PFSK-1 (cell line): ENCODE measurements around the gene ATP5MG. TPM values are rescaled to one million over a fixed set of nuclear protein-coding genes. Genes with fewer than 3 reads are reported as not detected.
A peak's percentile ranks its signal among the peaks of the same experiment; 100 is the strongest.

Source experiments
- FOXP2 ChIP-seq: optimal IDR thresholded peaks from 2 replicates; pipeline ENCODE3; 2011; ENCODE audit warnings: borderline replicate concordance, control low read depth, inconsistent platforms; ENCODE audit not compliant: insufficient read depth; ENCODE audit errors: extremely low read length, extremely low read depth
- POLR2AphosphoS5 ChIP-seq: IDR thresholded peaks from 2 replicates; pipeline ENCODE4 v1.6.1; 2012; ENCODE audit warnings: low read depth, mild to moderate bottlenecking, control low read depth, low read length, moderate library complexity
- SIN3A ChIP-seq: IDR thresholded peaks from 2 replicates; pipeline ENCODE4 v1.6.1; 2012; ENCODE audit warnings: mild to moderate bottlenecking, low read length, moderate library complexity, borderline replicate concordance; ENCODE audit not compliant: insufficient read depth
- TAF1 ChIP-seq: IDR thresholded peaks from 2 replicates; pipeline ENCODE4 v1.6.1; 2012; ENCODE audit warnings: low read length, control low read depth, borderline replicate concordance; ENCODE audit not compliant: insufficient read depth
- polyA plus RNA-seq: library from polyadenylated mRNA; unstranded; fragments of >200 nt; gene quantifications from one replicate; pipeline ENCODE4 v1.2.1, GENCODE V29; 2012; ENCODE audit warnings: low read depth, missing spikeins; ENCODE audit not compliant: insufficient read length
- TF ChIP-seq, protein P1 (sequence below), 2 experiments: IDR thresholded peaks; 2 replicates each; pipeline versions ENCODE4 v1.6.1 to v1.8.0; 2011 to 2012; ENCODE audit warnings: low read depth in 2 of 2, low read length in 2 of 2, control low read depth in 1 of 2, inconsistent platforms in 1 of 2, mild to moderate bottlenecking in 1 of 2, moderate library complexity in 1 of 2; ENCODE audit not compliant: insufficient read depth in 1 of 2

ATP5MG gene, protein sequence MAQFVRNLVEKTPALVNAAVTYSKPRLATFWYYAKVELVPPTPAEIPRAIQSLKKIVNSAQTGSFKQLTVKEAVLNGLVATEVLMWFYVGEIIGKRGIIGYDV
- polyA plus RNA-seq: 509 TPM

DNA sequence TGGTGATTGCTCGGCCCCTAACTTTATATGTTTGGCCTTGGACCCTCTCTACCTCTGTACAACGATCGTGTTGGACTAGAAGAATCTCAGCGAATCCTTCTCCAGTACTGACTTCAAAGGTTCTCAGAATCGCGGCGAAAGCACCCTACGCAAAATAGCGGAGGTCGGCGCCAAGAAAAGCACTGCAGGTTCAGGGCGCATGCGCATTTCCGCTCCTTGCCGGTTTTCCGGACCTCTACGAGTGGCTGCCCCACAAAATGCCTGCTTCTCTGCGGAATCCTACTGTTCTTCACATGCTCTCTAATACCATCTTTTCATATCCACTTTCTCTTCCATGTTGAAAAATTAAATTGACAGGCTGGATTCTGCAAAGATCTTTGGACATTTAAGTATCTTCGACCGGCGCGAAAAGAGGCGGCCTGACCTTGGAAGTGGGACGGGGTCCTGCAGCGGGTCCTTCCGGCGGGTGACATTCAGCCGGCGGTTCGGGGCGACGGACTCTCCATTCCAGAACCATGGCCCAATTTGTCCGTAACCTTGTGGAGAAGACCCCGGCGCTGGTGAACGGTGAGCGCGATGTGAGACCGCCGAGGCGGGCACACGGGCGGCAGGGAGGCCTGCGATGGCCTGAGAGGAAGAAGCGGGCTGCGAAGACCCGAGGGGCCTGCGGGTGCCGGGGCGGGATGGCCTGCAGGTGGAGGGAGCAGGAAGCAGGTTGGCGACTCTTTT, at the start of gene ATP5MG:
Gene ATP5MG, plus strand, starts transcription at position 456 of the 729 bp plus-strand sequence. Its CDS starts 60 bp downstream, at position 516.
- no peak for TF ChIP-seq TAF1
- TF ChIP-seq POLR2AphosphoS5: peak; percentile 88
- TF ChIP-seq SIN3A: 0 out of 2 replicates have a peak, but pooled peaks have one; percentile 63

DNA sequence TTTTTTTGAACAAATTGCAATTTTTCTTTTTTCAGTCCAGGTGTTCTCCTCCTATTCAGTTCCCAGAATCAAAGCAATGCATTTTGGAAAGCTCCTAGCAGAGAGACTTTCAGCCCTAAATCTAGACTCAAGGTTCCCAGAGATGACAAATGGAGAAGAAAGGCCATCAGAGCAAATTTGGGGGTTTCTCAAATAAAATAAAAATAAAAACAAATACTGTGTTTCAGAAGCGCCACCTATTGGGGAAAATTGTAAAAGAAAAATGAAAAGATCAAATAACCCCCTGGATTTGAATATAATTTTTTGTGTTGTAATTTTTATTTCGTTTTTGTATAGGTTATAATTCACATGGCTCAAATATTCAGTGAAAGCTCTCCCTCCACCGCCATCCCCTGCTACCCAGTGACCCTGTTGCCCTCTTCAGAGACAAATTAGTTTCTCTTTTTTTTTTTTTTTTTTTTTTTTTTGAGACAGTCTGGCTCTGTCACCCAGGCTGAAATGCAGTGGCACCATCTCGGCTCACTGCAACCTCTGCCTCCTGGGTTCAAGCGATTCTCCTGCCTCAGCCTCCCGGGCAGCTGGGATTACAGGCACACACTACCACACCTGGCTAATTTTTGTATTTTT, 48.2 kb upstream of the ATP5MG start:
- TF ChIP-seq TAF1 (no peak), SIN3A (no peak)

DNA sequence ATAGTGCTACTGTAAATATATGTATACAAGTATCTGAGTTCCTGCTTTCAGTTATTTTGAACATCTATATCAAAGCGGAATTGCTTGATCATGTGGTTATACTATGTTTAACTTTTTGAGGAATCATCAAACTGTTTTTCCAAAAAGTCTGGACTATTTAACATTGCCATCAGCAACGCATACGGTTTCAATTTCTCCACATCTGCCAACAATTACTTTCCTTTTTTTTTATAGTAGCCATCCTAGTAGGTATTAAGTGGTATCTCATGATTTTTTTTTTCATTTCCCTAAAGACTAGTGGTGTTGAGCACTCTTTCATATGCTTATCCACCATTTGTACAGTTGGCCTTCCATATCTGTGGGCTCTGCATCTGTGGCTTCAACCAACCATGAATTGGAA, 43.3 kb upstream of the ATP5MG start:
- TF ChIP-seq FOXP2: no peak
- no peak for TF ChIP-seq POLR2AphosphoS5
- TF ChIP-seq, protein P1, sequence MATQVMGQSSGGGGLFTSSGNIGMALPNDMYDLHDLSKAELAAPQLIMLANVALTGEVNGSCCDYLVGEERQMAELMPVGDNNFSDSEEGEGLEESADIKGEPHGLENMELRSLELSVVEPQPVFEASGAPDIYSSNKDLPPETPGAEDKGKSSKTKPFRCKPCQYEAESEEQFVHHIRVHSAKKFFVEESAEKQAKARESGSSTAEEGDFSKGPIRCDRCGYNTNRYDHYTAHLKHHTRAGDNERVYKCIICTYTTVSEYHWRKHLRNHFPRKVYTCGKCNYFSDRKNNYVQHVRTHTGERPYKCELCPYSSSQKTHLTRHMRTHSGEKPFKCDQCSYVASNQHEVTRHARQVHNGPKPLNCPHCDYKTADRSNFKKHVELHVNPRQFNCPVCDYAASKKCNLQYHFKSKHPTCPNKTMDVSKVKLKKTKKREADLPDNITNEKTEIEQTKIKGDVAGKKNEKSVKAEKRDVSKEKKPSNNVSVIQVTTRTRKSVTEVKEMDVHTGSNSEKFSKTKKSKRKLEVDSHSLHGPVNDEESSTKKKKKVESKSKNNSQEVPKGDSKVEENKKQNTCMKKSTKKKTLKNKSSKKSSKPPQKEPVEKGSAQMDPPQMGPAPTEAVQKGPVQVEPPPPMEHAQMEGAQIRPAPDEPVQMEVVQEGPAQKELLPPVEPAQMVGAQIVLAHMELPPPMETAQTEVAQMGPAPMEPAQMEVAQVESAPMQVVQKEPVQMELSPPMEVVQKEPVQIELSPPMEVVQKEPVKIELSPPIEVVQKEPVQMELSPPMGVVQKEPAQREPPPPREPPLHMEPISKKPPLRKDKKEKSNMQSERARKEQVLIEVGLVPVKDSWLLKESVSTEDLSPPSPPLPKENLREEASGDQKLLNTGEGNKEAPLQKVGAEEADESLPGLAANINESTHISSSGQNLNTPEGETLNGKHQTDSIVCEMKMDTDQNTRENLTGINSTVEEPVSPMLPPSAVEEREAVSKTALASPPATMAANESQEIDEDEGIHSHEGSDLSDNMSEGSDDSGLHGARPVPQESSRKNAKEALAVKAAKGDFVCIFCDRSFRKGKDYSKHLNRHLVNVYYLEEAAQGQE (IDR thresholded peaks at IDR 0.05; ENCODE audit: insufficient read depth in 1 of 2, low read depth in 2 of 2, low read length in 2 of 2): no peak
- TF ChIP-seq SIN3A: no peak
- no peak for TF ChIP-seq TAF1

DNA sequence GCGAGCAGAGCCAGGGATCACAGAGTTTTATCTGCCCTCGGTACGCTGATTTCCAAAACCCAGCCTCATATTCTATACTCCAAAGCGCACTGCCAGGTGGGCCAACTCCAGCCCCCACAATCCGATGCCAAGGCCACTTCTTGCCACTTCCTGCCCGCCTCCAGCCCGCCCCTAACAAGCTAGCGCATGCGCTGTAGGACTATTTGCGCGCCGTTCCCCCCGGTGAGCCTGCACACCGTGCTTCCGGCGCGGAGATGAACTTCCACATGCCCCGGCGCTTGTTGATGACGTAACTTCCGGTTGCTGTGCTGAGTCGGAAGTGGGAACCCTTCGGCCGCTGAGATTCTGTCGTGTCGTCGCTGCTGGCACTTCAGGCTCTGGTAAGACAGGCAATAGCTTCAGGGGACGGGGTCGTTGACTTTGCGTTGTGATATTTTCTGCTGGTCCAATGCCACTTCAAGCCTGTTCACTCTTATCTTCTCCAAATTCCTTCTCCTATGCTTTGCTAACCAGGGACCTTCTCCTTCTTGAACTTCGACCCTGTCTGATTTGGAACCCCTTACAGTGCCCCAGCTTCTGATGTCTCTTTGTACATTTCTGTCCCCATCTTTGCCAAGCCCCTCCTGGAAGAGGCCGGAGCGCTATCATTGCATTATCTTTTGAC, 42.0 kb upstream of the ATP5MG start, which contains the start of gene UBE4A:
Gene UBE4A, plus strand, starts transcription at position 306 of the 664 bp plus-strand sequence. CDS start 5,481 bp downstream, outside the sequence.
- TF ChIP-seq FOXP2 (peak; percentile 80), TAF1 (peak; percentile 89; the same call in 1 of the 2 replicates), SIN3A (peak; percentile 48; the same call in 1 of the 2 replicates), POLR2AphosphoS5 (peak; percentile 98)
- TF ChIP-seq, protein P1 (IDR thresholded peaks at IDR 0.05; ENCODE audit: insufficient read depth in 1 of 2, low read depth in 2 of 2, low read length in 2 of 2): 0 out of 4 replicates have a peak, but pooled peaks of 1 of the 2 experiments have one; percentile 36

DNA sequence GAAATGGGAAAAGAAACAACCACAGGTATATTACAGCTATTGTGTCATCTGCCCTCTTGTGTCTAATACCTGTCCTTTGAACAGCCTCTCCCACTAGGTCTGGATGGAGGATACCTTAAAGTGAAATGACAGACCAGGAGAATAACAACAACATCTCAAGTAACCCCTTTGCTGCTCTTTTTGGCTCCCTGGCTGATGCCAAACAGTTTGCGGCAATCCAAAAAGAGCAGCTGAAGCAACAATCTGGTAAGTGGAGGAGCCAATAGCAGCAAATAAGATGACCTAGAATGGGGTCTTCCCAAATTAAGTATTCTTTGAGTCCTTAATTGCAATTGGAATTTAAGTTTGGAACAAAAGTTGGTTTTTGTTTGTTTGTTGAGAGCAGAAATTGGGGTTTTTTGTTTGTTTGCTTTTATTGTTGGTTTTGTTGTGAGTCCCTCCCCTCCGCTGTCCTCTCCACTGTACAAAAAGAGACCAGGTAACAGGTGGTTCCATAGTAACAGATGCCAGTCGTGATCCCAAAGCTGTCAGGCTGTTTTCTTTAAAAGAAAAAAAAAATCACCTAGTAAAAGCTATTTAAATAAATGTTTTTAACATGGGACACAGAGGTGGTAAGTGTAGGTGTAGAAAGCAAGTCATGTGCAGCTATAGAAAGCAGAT, 36.3 kb upstream of the ATP5MG start:
- TF ChIP-seq, protein P1 (IDR thresholded peaks at IDR 0.05; ENCODE audit: insufficient read depth in 1 of 2, low read depth in 2 of 2, low read length in 2 of 2): no peak
- no peak for TF ChIP-seq SIN3A
- TF ChIP-seq TAF1: no peak
